ENCODE data around the gene SERPINF2. TPM values are rescaled to one million over a fixed set of nuclear protein-coding genes. Genes with fewer than 3 reads are reported as not detected.

SERPINF2 gene
- polyA plus RNA-seq, 1 donor (not counting 4 experiments of a cell fraction or from before 2014, with no cell fraction given), result 0.96 TPM

DNA sequence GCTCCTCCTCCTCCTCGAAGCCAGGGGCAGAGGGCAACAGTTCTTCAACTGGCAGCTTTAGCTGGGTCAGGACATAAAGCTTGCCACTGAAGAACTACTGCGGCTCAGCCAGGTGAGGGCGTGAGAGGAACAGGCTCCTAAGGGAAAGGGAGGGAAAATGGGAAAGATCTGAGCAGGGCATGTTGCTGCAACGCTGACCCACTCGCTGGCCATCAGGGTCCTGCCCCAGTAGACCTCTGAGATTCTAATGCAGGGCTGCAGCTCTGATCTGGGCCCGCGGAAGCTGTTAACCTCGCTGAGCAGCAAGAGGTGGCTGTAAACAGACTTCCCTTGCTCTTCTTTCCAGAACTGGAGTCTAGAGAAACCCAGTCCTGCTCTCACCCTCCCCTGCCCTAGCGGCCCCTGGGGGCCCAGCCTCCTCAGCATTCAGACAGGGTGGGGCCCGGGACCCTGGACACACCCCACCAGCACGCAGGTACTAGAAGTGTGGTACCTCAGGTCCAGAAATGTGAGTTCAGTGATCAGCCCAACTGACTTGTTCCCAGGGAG is 28.7 kb upstream of the SERPINF2 start:
- no peak overlapping the region for H2AFZ ChIP-seq (ENCODE audit: control insufficient read depth, low read length)
- peaks cover 38% of the 10 kb centered on the region for H3K4me1 ChIP-seq (ENCODE audit: control insufficient read depth, extremely low read depth, insufficient read depth, low read length)
- peaks cover 22 to 25% of the 10 kb centered on the region in 2 experiments for H3K36me3 ChIP-seq (ENCODE audit: control insufficient read depth in 2 of 2, extremely low read depth in 1 of 2, insufficient read depth in 2 of 2, low read length in 2 of 2)
- DNase-seq (ENCODE audit: low read depth, low spot score) (no peak), FAIRE-seq (no peak)
- TF ChIP-seq, protein P1, sequence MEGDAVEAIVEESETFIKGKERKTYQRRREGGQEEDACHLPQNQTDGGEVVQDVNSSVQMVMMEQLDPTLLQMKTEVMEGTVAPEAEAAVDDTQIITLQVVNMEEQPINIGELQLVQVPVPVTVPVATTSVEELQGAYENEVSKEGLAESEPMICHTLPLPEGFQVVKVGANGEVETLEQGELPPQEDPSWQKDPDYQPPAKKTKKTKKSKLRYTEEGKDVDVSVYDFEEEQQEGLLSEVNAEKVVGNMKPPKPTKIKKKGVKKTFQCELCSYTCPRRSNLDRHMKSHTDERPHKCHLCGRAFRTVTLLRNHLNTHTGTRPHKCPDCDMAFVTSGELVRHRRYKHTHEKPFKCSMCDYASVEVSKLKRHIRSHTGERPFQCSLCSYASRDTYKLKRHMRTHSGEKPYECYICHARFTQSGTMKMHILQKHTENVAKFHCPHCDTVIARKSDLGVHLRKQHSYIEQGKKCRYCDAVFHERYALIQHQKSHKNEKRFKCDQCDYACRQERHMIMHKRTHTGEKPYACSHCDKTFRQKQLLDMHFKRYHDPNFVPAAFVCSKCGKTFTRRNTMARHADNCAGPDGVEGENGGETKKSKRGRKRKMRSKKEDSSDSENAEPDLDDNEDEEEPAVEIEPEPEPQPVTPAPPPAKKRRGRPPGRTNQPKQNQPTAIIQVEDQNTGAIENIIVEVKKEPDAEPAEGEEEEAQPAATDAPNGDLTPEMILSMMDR (optimal IDR thresholded peaks at IDR 0.05 in 1 of 3, IDR thresholded peaks at IDR 0.05 in 1 of 3, conservative IDR thresholded peaks at IDR 0.05 in 1 of 3; ENCODE audit: extremely low read depth in 1 of 3, insufficient read depth in 2 of 3, low read length in 3 of 3), result peak; percentile 54 to 74 (median 72)
- TF ChIP-seq EZH2 (IDR thresholded peaks at IDR 0.05; ENCODE audit: low read length), result no peak
- no peaks in the 10 kb centered on the region for H3K9me1 ChIP-seq (ENCODE audit: control insufficient read depth, extremely low read depth, insufficient read depth, low read length)
- H3K9me3 ChIP-seq (ENCODE audit: control insufficient read depth, low read depth, low read length), result no peaks in the 10 kb centered on the region
- dilution Hi-C loops (cut with MboI; ENCODE audit: extremely low pct_ligation_motif_present, low sequenced_read_pairs), result no loop called here
- H3K27me3 ChIP-seq (ENCODE audit: control insufficient read depth, extremely low read depth, insufficient read depth, low read length), result no peaks in the 10 kb centered on the region
- H4K20me1 ChIP-seq (ENCODE audit: control insufficient read depth, extremely low read depth, insufficient read depth, low read length), result peaks cover 32% of the 10 kb centered on the region
- peak overlapping the region; percentile 85 for H3K4me2 ChIP-seq (ENCODE audit: control insufficient read depth, extremely low read depth, insufficient read depth, low read depth, low read length)
- peaks cover 36% of the 10 kb centered on the region for H3K79me2 ChIP-seq (ENCODE audit: control insufficient read depth, insufficient read depth, low read length)
- H3K9ac ChIP-seq (ENCODE audit: control insufficient read depth, extremely low read depth, insufficient read depth, low read length), result peak overlapping the region; percentile 86
- H3K27ac ChIP-seq (ENCODE audit: control insufficient read depth, insufficient read depth, low read length), result peak overlapping the region; percentile 86
- H3K4me3 ChIP-seq (ENCODE audit: control insufficient read depth in 2 of 3, extremely low read depth in 1 of 3, insufficient read depth in 2 of 3, low read depth in 1 of 3, low read length in 3 of 3), result peak overlapping the region; percentile 79 to 96 (median 81)

DNA sequence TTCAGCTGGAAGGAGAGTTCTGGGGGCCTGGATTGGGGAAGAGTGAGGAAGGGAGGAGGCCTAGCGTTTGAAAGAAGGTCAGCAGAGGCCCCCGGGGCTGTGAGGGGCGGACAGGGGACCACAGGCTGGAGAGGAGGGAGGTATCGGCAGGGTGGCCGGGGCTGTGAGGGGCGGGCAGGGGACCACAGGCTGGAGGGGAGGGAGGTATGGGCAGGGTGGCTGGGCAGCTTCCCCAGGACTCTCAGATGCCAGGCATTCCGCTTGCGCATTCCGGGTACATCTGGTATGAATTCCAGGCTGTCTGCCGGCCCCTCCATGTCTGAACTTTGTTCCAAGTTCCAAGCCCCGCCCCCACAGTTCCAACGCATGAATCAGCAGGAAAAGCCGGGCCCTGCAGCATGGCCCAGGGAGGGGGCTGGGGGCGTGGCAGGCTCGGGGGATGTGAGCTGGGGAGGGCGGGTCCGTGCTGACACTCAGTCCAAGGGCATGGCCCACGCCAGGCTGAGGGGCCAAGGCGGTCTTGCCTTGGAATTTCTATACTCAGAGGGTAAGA is 28.2 kb upstream of the SERPINF2 start:
- Histone ChIP-seq H3K27me3 (ENCODE audit: control insufficient read depth, extremely low read depth, insufficient read depth, low read length) (no peaks in the 10 kb centered on the region), H3K36me3 (ENCODE audit: control insufficient read depth in 2 of 2, extremely low read depth in 1 of 2, insufficient read depth in 2 of 2, low read length in 2 of 2) (peaks cover 22 to 25% of the 10 kb centered on the region in 2 experiments), H3K27ac (ENCODE audit: control insufficient read depth, insufficient read depth, low read length) (peak overlapping the region; percentile 86), H3K9me1 (ENCODE audit: control insufficient read depth, extremely low read depth, insufficient read depth, low read length) (no peaks in the 10 kb centered on the region), H2AFZ (ENCODE audit: control insufficient read depth, low read length) (no peak overlapping the region), H3K4me3 (ENCODE audit: control insufficient read depth in 2 of 3, extremely low read depth in 1 of 3, insufficient read depth in 2 of 3, low read depth in 1 of 3, low read length in 3 of 3) (peak overlapping the region; percentile 79 to 96 (median 81)), H3K4me1 (ENCODE audit: control insufficient read depth, extremely low read depth, insufficient read depth, low read length) (peaks cover 38% of the 10 kb centered on the region), H3K9me3 (ENCODE audit: control insufficient read depth, low read depth, low read length) (no peaks in the 10 kb centered on the region), H3K79me2 (ENCODE audit: control insufficient read depth, insufficient read depth, low read length) (peaks cover 36% of the 10 kb centered on the region), H3K9ac (ENCODE audit: control insufficient read depth, extremely low read depth, insufficient read depth, low read length) (peak overlapping the region; percentile 86), H4K20me1 (ENCODE audit: control insufficient read depth, extremely low read depth, insufficient read depth, low read length) (peaks cover 32% of the 10 kb centered on the region), H3K4me2 (ENCODE audit: control insufficient read depth, extremely low read depth, insufficient read depth, low read depth, low read length) (peak overlapping the region; percentile 85)
- no peak for TF ChIP-seq EZH2 (IDR thresholded peaks at IDR 0.05; ENCODE audit: low read length)
- TF ChIP-seq, protein P1 (optimal IDR thresholded peaks at IDR 0.05 in 1 of 3, IDR thresholded peaks at IDR 0.05 in 1 of 3, conservative IDR thresholded peaks at IDR 0.05 in 1 of 3; ENCODE audit: extremely low read depth in 1 of 3, insufficient read depth in 2 of 3, low read length in 3 of 3), result no peak
- DNase-seq (ENCODE audit: low read depth, low spot score), result no peak
- FAIRE-seq, result no peak
- dilution Hi-C loops (cut with MboI; ENCODE audit: extremely low pct_ligation_motif_present, low sequenced_read_pairs), result no loop called here
